ENCODE data around the gene TMEM106C.

TMEM106C gene

GRCh38 chr12:47963340-47964040, at the start of gene TMEM106C:
TMEM106C (plus strand) TSS chr12:47963596; CDS start chr12:47964237, 641 bp downstream.
- DNase-seq: peak; percentile 90

GRCh38 chr12:47920913-47921312, 42.5 kb upstream of the TMEM106C start:
- no peak for DNase-seq

DNA sequence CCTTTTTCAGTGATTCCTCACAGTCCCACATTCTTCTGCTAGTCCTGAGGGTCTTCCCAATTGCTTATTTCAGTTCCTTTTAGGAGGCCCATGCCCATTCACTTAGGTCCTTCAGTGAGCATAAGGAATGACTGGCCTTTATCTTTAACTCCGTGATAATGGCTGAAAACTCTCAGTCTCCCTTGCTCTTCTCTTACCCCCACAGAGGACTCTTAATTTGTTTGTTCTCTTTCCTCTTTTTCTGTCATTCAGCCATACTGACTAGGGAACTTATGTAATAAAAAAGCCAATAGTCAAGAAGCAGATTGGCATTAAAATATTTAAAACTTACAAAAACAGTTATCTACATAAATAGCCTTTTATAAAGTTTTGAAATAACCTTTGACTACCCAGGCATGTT, 41.5 kb upstream of the TMEM106C start:
- DNase-seq: no peak

- no peak for DNase-seq
Measured at GRCh38 chr12:47927346-47927745, 36.0 kb upstream of the TMEM106C start.

DNA sequence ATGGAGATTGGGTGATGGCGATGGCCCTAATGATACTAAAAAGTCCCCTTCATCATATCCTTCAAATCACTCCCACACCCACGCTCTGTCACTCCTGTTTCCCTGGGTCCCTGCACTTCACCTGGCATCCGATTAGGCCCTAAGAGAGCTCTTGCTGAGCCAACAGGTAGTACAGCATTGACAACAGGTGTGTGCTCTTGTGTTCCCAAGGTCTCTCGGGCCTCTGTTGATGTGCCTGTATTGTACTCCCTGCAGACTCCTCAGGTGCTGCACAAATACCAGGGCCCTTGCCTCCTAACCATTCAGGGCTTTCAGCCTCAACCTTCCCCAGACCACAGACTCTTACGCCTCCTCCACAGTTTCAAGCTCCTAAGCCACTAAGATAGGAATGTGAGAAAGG, 32.8 kb upstream of the TMEM106C start:
- DNase-seq: no peak

DNA sequence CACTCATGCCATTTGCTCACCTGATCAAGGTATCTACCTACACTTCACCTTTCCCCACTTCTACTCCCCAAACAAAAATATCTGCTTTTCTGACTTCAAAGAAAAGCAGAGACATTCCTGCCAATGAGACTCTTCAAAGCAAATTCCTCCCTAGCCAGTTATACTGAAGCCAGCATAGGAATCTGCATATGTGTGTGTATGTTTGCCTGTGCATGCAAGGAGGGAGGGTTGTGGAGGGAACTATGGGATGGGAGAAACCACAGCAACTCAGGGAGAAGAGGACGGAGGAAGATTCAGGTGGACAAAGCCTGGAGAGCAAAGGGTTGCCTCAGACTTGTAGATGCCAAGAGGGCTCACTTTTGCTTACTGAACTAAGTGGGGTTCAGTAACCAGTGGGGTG, 32.2 kb upstream of the TMEM106C start:
- DNase-seq: no peak

DNA sequence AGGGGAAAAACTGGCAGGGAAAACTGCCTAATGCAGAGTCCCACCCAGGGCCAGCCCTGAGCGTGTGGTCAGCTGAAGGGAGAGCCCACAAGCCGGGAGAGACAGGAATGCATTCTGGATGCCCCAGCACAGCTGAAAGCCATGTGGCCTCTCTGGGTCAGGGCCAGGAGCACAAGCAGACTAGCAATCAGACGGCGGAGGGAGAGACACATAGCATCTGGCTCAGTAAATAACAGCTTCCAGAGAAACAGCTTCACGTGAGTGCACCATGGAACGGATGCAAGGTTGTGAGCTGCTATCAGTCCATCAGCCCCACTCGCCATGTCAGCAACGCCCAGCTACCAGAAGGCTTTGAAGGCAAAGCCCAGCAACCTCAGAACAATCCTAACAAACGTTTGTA, 28.2 kb upstream of the TMEM106C start:
- no peak for DNase-seq

DNA sequence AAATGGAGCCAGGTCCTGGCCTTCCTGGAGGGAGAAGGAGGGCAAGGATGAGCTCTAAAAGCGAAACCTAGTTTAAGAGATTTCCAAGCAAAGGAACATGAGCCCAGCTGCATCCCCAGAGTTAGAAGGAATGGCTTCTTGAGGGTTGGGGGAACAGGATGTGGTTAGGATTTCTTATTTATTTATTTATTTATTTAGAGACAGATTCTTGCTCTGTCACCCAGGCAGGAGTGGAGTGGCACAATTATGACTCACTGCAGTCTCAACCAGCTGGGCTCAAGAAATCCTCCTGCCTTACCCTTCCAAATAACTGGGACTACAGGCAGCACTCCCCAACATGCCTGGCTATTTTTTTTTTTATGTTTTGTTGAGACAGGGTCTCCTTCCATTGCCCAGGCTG, 25.3 kb upstream of the TMEM106C start:
- DNase-seq: no peak

DNA sequence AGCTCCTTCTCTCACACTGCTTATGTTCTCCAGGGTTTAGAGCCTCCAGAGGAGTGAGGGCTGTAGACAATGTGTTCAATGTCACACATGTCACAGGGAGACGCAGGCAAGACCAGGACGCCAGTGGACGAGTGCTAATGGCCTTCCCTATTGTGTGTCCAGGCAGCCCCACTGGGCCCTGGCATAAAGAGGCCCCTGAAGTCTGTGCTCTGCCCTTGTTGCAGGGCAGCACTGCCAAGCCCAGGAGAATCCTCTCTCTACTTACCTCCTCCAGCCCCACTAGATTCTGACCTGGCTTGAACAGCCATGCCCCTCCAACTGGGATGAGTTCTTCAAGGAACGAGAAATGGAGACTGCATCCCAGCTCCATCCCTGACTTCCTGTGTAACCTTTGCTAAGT, 24.8 kb upstream of the TMEM106C start:
- DNase-seq: no peak

- DNase-seq: no peak
Measured at GRCh38 chr12:47939009-47939601, 24.3 kb upstream of the TMEM106C start.

DNA sequence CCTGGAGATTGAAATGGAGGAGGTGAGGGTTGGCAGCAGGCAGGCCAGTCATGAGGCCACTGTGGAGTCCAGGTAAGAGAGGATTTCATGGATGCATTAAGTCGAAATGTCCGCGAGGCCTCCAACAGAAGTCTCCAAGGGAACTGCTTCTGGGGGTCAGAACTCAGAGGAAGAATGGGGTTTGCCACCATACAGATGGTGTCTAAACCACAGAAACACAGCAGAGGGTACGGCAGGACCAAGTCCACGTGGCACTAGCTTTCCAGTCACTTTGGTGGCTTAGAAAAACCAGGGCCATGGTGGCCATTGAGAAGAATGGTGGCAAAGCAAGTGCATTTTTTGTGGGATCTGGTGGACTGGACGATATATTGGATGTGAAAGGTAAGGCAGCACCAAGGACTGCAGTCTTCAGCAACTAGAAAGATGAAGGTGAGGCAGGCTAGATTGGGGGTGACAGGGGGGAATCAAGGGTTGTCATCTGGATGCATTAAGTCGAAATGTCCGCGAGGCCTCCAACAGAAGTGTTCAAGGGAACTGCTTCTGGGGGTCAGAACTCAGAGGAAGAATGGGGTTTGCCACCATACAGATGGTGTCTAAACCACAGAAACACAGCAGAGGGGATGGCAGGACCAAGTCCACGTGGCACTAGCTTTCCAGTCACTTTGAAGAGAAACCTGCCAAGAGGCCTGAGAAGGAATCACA, 22.5 kb upstream of the TMEM106C start:
- DNase-seq: no peak

DNA sequence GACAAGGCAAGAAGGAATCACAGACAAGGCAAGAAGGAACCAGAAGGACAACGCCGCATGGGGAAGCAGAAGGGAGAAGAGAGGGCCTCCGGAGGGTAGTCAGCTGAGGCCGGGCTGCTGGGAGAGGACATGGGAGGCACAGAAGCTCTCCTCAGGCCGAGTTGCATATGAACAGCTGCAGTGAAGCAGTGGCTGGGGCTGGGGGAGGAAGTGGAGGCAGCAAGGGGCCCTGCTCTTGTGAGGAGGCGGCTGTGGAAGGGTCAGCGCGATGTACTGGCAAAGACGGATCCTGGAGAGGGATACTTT, 22.0 kb upstream of the TMEM106C start:
- no peak for DNase-seq

- no peak for DNase-seq
Measured at GRCh38 chr12:47941871-47942613, 21.4 kb upstream of the TMEM106C start.

- no peak for DNase-seq
Measured at GRCh38 chr12:47942614-47943225, 20.7 kb upstream of the TMEM106C start.

- no peak for DNase-seq
Measured at GRCh38 chr12:47943623-47944340, 19.6 kb upstream of the TMEM106C start.

DNA sequence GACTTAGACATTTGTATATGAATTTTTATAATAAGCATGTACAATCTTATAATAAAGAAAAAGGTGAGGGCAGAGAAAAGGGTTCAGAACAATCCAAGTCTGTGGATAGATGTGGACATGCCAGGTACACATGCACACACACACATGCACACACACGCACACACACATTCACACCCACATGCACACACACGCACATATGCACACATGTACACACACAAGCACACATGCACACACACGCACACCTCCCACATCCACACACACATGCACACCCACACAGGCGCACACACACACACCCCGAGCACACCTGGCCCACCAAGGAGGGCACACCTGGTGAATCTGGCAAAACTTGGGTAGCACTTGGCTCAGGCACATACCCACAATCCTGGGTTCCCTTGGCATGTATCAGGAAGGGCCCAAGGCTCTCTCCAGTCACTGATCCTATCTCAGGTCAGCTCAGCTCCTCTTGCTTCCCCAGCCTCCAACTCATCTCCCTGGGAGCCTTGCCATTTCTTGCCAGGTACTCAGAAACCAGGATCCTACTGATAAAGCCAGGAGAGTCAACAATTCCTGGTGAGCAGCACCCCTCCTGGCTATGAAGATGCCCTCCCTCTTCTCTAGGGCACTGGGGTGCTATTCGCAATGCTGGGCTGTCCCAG, 18.6 kb upstream of the TMEM106C start:
- DNase-seq: no peak

DNA sequence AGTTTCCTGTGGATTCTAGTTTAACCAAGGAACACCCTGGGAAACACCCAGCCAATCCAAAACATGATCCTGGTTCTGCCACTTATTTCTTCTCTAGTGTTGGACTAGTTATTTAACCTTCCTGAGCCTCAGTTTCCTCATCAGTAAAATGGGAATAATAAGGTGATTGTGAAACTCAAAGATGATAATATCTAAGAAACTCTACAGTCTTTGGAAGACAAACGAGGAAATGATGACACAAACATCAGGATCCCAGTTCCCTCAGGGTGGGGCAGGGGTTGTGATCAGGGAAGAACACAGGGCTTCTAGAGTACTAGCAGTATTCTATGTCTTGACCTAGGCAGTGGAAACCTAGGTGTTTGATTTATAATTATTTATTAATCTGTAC, 18.1 kb upstream of the TMEM106C start:
- no peak for DNase-seq

GRCh38 chr12:47946413-47947323, 16.7 kb upstream of the TMEM106C start:
- no peak for DNase-seq

DNA sequence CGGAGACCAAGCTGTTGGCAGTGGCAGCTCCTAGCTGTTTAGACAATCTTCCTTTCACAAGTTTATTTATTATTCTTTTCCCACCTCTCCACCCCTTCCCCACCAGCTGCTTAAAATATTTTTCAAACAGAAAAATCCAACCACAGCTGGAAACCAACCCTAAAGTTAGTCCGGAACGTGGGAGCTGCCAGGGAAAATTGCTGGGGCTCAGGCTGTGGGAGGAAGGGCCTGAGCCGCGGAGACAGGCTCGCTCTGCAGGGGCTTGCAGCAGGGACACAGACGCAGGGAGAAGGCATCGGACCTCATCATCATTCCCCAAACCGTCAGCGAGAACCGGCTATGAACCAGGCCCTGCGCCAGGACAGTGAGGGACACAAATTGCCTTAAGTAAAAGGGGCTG, 16.1 kb upstream of the TMEM106C start:
- DNase-seq: peak; percentile 2

DNA sequence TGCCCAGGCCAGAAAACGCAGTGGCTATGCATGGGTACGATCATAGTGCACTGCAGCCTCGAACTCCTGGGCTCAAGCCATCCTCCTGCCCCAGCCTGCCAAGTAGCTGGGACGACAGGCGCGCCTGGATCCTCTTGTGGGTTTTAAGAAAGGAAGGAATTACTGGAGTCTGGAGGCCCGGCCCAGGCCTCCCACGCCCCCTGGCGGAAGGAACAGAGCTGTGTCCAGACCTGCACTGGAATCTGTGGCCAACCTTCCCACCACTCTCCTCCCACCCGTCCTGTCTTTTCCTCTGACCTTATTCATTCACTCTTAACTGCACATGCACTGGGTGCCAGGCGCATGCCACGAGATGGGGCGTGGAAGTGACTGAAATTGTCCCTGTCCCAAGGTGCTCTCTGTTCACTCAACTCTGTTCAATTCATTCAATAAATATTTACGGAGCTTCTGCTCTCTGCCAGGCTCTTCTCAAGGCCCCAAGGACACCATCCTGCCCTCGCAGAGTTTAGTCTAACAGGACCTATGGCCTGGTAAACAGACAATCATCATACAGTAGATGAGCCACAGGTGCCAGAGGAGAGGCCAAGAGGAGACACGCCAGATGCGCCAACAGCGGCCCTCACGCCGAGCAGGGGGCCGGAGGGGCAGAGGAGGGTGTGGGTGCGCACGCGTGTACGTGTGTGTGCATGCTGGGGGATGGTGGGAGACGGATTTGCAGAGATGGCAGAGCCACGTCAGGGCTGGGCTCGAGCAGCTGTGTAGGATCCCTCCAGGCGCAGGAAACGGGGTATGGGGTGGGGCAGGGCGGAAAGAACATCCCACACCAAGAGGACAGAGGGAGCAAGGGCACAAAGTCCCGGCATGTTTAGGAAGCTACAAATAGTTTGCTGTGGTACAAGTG, 13.7 kb upstream of the TMEM106C start:
- peak; percentile 29 for DNase-seq

All from NCI-H2227 treated with DMSO at 0.1 percent for 48 hours (cell line).